Adrenal gland (tissue), 5 donors: ENCODE measurements around the gene PDGFRB.

ENCODE experiments used
- CTCF ChIP-seq, 6 experiments: fragments of 450-650 bp in 4 of 6; fragments of 200-600 bp in 2 of 6; sonication (generic) in 1 of 6; IDR thresholded peaks; 1 replicate in 5 of 6; 2 replicates in 1 of 6; pipeline versions ENCODE4 v1.5.1 to v1.8.0; 2016 to 2021; ENCODE audit warnings: antibody characterized with exemption in 6 of 6, mild to moderate bottlenecking in 2 of 6, moderate library complexity in 1 of 6
- POLR2A ChIP-seq, 2 donors: fragments of 450-650 bp; IDR thresholded peaks; one replicate each; pipeline ENCODE4 v1.6.1; 2017; ENCODE audit warnings: antibody characterized with exemption in 2 of 2, mild to moderate bottlenecking in 2 of 2, moderate library complexity in 1 of 2
- donor health status: DM: no; HTN: no; CAD: no.

DNA sequence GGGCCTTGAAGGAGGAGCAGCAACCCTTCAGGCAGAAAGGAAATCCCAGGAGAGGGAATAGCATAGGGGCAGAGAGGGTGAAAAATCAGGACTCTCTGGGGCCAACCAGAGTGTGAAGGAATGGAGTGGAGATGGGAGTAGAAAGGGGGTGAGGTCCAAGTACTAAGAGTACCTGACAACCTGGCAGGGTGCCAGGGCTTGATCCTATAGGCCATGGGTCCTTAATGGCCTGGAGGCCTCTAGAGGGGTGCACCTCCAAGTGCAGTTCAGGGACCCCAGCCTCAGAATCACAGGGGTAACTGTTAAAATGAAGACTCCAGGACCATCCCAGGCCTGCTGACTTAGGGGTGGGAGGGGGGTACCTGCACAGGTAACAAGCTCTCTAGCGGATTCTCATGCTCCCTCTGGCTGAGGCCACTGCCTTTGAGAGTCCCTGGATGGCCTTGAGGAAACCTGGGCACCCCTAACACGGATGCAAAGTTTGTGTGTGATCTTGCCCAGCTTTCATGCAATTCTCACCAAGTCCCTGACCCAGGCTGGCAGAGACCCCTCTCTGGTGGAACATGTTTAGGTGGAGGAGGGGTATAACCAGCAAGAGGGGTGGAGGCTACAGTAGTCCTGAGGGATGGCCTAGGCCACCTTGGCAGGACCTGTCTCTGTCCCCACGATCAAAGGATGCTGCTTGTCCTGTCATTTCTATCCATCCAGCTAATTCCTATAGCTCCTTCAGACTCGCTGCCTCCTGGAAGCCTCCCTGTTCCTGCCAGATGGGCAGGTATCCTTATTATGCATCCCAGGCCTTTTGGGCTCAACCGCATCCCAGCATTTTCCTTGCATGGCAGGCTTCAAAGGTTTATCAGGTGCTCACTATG, 51.7 kb downstream of the PDGFRB start:
- TF ChIP-seq CTCF (IDR thresholded peaks at IDR 0.05) = no peak
- no peak for TF ChIP-seq POLR2A (IDR thresholded peaks at IDR 0.05)
